Measurements from ENCODE around the gene TSPAN5.

Gene TSPAN5

DNA sequence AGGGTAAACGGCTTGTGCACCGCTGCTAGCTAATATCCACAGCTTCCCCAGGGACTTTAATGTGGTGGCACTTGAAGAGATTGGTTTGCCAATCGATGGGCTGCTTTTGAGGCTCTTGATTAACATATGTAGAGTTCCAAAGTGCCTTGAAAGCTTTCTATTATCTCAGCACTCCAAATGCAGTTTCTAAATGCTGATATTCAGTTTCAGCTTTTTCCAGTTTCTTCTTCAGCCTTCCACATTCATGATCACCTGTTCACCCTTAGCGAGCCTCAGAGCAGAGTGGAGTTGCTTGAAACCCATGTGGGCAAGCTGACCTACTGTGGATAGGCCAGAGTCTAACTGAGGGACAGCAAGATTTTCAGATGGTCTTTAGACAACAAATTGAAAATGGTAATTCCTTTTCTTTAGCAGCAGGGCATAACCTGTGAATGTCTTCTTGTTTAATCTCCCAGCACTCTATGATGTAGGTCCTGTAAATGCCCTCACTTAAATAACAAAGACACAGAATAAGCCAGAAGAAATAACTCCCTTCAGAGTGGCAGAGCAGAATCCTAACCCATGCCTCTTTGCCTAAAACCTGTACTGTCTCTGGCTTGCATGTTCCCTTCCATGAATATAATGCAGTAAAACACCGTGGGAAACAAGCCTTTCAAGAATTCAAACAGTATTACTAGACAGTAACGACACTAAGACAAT is 99.8 kb downstream of the TSPAN5 start:
- no peak overlapping the region for H3K4me3 ChIP-seq
- H3K4me2 ChIP-seq = no peak overlapping the region
- H3K36me3 ChIP-seq = no peaks in the 10 kb centered on the region
- H3K27ac ChIP-seq = no peak overlapping the region
- H3K9me3 ChIP-seq (replicated peaks in 1 of 11) = no peaks in the 10 kb centered on the region
- H3K27me3 ChIP-seq = no peaks in the 10 kb centered on the region
- no peak overlapping the region for H3K9ac ChIP-seq
- no peak for TF ChIP-seq Cebpa-rat (IDR thresholded peaks at IDR 0.05)
- H3K4me1 ChIP-seq = no peaks in the 10 kb centered on the region
- no peaks in the 10 kb centered on the region for H4K20me1 ChIP-seq

- Histone ChIP-seq H3K27me3 (no peaks in the 10 kb centered on the region), H3K36me3 (no peaks in the 10 kb centered on the region), H3K9me3 (replicated peaks in 1 of 11) (no peaks in the 10 kb centered on the region), H3K4me1 (no peaks in the 10 kb centered on the region), H3K4me3 (no peak overlapping the region), H4K20me1 (no peaks in the 10 kb centered on the region), H3K9ac (no peak overlapping the region), H3K4me2 (no peak overlapping the region), H3K27ac (no peak overlapping the region)
- no peak for TF ChIP-seq Cebpa-rat (IDR thresholded peaks at IDR 0.05)
Measured at GRCh38 chr4:98557194-98557892, 101.1 kb downstream of the TSPAN5 start.

DNA sequence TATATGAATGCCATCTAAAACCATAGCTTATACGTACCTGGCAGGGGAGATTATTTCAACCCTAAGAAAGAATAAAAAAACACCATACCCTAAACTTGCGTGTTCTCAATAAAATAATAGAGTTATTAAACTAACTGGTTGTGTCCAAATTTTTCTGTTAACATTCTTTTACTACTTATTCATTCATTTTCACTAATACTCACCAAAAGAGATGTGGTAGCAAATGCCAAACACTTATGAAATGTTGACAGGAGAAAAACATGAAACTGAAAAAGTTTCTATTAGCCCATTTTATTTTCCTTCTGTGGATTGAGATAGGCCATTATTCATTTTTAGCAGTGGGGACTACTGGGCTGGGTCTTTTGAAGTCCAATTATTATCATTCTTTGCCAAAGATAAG is 102.0 kb downstream of the TSPAN5 start:
- TF ChIP-seq Cebpa-rat (IDR thresholded peaks at IDR 0.05) = no peak
- Histone ChIP-seq H3K36me3 (no peaks in the 10 kb centered on the region), H3K27ac (no peak overlapping the region), H4K20me1 (no peaks in the 10 kb centered on the region), H3K27me3 (no peaks in the 10 kb centered on the region), H3K9me3 (replicated peaks in 1 of 11) (no peaks in the 10 kb centered on the region), H3K9ac (no peak overlapping the region), H3K4me2 (no peak overlapping the region), H3K4me1 (no peaks in the 10 kb centered on the region), H3K4me3 (no peak overlapping the region)

- no peak overlapping the region for H3K4me3 ChIP-seq
Measured at GRCh38 chr4:98555798-98556445, 102.5 kb downstream of the TSPAN5 start.

DNA sequence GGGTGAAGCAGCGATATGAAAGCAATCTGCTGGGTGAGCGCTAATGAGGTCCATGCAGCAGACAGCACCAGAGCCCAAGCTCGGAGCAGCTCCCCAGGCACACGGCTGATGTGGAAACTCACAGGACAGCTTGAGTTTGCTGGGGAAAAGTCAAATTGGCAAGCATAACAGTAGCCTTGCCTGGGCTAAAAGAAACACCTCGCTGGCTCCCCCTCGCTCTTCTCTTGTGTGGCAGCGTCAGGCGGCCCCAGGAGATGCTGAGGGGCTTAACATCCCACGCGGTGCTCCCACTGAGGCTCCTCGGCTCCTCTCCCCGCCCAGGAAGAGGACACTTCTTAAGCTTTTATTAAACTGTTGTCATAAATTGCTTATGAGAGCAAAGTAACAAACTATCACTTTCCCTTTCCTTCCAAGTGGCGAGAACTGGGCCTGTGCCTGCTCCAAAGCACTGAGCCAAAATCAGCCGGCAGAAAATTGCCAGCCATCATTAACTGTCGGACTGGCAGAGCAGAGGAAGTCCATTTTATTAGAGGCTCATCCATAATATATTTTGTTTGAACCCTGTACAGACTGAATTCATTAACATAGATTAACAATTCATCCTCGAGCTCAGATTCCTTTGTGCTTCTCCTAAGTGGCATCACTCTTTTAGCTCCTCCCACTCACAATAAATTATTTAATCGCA is 111.4 kb downstream of the TSPAN5 start:
- Histone ChIP-seq H3K27me3 (no peaks in the 10 kb centered on the region), H4K20me1 (no peaks in the 10 kb centered on the region), H3K4me1 (no peaks in the 10 kb centered on the region), H3K4me2 (no peak overlapping the region), H3K36me3 (no peaks in the 10 kb centered on the region), H3K4me3 (no peak overlapping the region), H3K27ac (no peak overlapping the region), H3K9ac (no peak overlapping the region), H3K9me3 (replicated peaks in 1 of 11) (no peaks in the 10 kb centered on the region)
- no peak for TF ChIP-seq Cebpa-rat (IDR thresholded peaks at IDR 0.05)

More at GRCh38 chr4:98555798-98556445, 102.5 kb downstream of the TSPAN5 start:
- H3K4me2 ChIP-seq = no peak overlapping the region
- H4K20me1 ChIP-seq = no peaks in the 10 kb centered on the region
- H3K36me3 ChIP-seq = no peaks in the 10 kb centered on the region
- no peaks in the 10 kb centered on the region for H3K9me3 ChIP-seq (replicated peaks in 1 of 11)
- no peak overlapping the region for H3K27ac ChIP-seq
- no peaks in the 10 kb centered on the region for H3K4me1 ChIP-seq
- no peaks in the 10 kb centered on the region for H3K27me3 ChIP-seq
- TF ChIP-seq Cebpa-rat (IDR thresholded peaks at IDR 0.05) = no peak
- H3K9ac ChIP-seq = no peak overlapping the region

- no peaks in the 10 kb centered on the region for H3K9me3 ChIP-seq (replicated peaks in 1 of 11)
Measured at GRCh38 chr4:98544818-98545414, 113.5 kb downstream of the TSPAN5 start.

GRCh38 chr4:98544141-98544817 is 114.1 kb downstream of the TSPAN5 start:
- Histone ChIP-seq H4K20me1 (no peaks in the 10 kb centered on the region), H3K4me2 (no peak overlapping the region), H3K27me3 (no peaks in the 10 kb centered on the region), H3K36me3 (no peaks in the 10 kb centered on the region), H3K9me3 (replicated peaks in 1 of 11) (no peaks in the 10 kb centered on the region), H3K4me3 (no peak overlapping the region), H3K4me1 (no peaks in the 10 kb centered on the region; a peak in 1 of 20 replicates), H3K27ac (no peak overlapping the region), H3K9ac (no peak overlapping the region)
- TF ChIP-seq Cebpa-rat (IDR thresholded peaks at IDR 0.05) = no peak

More at GRCh38 chr4:98544818-98545414, 113.5 kb downstream of the TSPAN5 start:
- no peak overlapping the region for H3K9ac ChIP-seq
- no peak overlapping the region for H3K4me3 ChIP-seq
- TF ChIP-seq Cebpa-rat (IDR thresholded peaks at IDR 0.05) = no peak
- no peaks in the 10 kb centered on the region for H3K27me3 ChIP-seq
- H3K4me2 ChIP-seq = no peak overlapping the region
- no peak overlapping the region for H3K27ac ChIP-seq
- no peaks in the 10 kb centered on the region for H4K20me1 ChIP-seq
- no peaks in the 10 kb centered on the region for H3K36me3 ChIP-seq
- H3K4me1 ChIP-seq = no peaks in the 10 kb centered on the region

DNA sequence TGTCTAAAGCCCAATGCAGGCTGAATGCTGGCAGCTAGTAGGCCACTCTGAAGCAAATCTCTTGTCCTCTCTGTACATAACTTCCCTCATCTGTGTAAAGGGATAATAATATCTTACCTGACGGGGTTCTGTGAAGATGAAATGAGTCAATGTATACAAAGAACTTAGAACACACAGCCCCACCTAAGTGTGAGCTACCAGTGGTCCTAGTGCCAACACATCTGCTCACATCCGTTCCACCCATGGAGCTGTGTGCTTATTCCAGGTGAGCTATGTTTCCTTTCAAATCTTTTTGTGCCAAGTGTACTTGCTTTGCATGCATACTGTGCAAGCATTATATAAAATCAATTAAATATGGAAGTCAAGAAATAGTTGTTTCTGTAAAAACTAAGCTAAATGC is 116.4 kb downstream of the TSPAN5 start:
- H3K27me3 ChIP-seq = no peaks in the 10 kb centered on the region
- no peak overlapping the region for H3K9ac ChIP-seq
- no peaks in the 10 kb centered on the region for H4K20me1 ChIP-seq
- H3K4me2 ChIP-seq = no peak overlapping the region
- H3K9me3 ChIP-seq (replicated peaks in 1 of 11) = peaks cover 0 to 9% (median 0%) of the 10 kb centered on the region in 11 experiments; a peak in 2 of 22 replicates
- TF ChIP-seq Cebpa-rat (IDR thresholded peaks at IDR 0.05) = no peak
- no peaks in the 10 kb centered on the region; a peak in 1 of 20 replicates for H3K4me1 ChIP-seq
- H3K4me3 ChIP-seq = no peak overlapping the region
- no peaks in the 10 kb centered on the region for H3K36me3 ChIP-seq
- no peak overlapping the region for H3K27ac ChIP-seq

Measured in BLaER1 treated with 17β-estradiol and CSF1 and Interleukin-3, amounts not matched to agents 10 nM and 100 nM (cell line).